ENCODE data around the gene JSRP1.

DNA sequence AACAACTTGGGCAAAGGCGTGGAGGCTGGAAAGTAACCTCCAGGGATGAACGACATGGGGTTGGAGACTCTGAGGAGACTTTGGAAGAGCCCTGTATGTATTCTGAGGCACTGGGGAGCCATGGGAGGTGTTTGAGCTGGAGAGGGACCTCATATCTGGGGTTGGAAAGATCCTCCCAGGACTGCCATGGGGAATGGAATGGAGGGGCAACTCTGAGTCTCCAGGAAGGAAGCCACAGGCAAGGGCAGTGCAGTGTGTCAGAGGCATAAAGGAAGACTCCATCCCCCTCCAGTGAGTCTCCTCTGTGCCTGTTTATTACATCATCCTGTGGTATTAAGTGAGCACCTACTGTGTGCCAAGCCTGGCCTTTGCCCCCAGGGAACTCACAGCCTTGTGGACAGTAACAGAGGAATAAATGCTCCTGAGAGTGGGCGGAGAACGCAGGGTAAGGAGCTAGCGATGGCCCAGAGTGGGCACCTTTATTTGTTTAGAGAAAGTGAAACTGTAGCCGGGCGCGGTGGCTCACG, 18.0 kb upstream of the JSRP1 start:
- TF ChIP-seq ZNF274 (IDR thresholded peaks at IDR 0.05; ENCODE audit: borderline replicate concordance, extremely low read depth, low read length) (no peak), JUN (IDR thresholded peaks at IDR 0.05; ENCODE audit: low read depth, low read length) (no peak), GTF2F1 (IDR thresholded peaks at IDR 0.05; ENCODE audit: borderline replicate concordance, low read depth, low read length) (no peak), POLR2A (IDR thresholded peaks at IDR 0.05; ENCODE audit: control extremely low read depth in 1 of 2, low read depth in 2 of 2, low read length in 2 of 2) (no peak), POLR2AphosphoS5 (IDR thresholded peaks at IDR 0.05; ENCODE audit: low read depth, low read length) (no peak), GABPA (IDR thresholded peaks at IDR 0.05; ENCODE audit: borderline replicate concordance, insufficient read depth, low read length) (no peak), FOSL1 (IDR thresholded peaks at IDR 0.05; ENCODE audit: insufficient read depth, low read depth, low read length) (no peak), EP300 (IDR thresholded peaks at IDR 0.05; ENCODE audit: borderline replicate concordance in 1 of 2, low read depth in 2 of 2, low read length in 2 of 2) (no peak)
- TF ChIP-seq, protein P1, sequence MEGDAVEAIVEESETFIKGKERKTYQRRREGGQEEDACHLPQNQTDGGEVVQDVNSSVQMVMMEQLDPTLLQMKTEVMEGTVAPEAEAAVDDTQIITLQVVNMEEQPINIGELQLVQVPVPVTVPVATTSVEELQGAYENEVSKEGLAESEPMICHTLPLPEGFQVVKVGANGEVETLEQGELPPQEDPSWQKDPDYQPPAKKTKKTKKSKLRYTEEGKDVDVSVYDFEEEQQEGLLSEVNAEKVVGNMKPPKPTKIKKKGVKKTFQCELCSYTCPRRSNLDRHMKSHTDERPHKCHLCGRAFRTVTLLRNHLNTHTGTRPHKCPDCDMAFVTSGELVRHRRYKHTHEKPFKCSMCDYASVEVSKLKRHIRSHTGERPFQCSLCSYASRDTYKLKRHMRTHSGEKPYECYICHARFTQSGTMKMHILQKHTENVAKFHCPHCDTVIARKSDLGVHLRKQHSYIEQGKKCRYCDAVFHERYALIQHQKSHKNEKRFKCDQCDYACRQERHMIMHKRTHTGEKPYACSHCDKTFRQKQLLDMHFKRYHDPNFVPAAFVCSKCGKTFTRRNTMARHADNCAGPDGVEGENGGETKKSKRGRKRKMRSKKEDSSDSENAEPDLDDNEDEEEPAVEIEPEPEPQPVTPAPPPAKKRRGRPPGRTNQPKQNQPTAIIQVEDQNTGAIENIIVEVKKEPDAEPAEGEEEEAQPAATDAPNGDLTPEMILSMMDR (IDR thresholded peaks at IDR 0.05; ENCODE audit: control extremely low read depth in 1 of 3, insufficient read depth in 1 of 3, low read depth in 1 of 3, low read length in 3 of 3) = no peak
